ENCODE results near the gene PIRT.

PIRT gene

GRCh38 chr17:10799407-10799806 lies 38.5 kb downstream of the PIRT start:
- no peak for DNase-seq (ENCODE audit: low read depth)
- TF ChIP-seq, protein P1, sequence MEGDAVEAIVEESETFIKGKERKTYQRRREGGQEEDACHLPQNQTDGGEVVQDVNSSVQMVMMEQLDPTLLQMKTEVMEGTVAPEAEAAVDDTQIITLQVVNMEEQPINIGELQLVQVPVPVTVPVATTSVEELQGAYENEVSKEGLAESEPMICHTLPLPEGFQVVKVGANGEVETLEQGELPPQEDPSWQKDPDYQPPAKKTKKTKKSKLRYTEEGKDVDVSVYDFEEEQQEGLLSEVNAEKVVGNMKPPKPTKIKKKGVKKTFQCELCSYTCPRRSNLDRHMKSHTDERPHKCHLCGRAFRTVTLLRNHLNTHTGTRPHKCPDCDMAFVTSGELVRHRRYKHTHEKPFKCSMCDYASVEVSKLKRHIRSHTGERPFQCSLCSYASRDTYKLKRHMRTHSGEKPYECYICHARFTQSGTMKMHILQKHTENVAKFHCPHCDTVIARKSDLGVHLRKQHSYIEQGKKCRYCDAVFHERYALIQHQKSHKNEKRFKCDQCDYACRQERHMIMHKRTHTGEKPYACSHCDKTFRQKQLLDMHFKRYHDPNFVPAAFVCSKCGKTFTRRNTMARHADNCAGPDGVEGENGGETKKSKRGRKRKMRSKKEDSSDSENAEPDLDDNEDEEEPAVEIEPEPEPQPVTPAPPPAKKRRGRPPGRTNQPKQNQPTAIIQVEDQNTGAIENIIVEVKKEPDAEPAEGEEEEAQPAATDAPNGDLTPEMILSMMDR (IDR thresholded peaks at IDR 0.05; ENCODE audit: low read length, missing control alignments) = no peak
- no peak overlapping the region for H3K4me3 ChIP-seq (replicated peaks; ENCODE audit: low read depth, low read length)

- DNase-seq (ENCODE audit: low read depth) = no peak
- TF ChIP-seq, protein P1 (IDR thresholded peaks at IDR 0.05; ENCODE audit: low read length, missing control alignments) = no peak
- no peak overlapping the region for H3K4me3 ChIP-seq (replicated peaks; ENCODE audit: low read depth, low read length)
Observed at GRCh38 chr17:10798910-10799309, 39.0 kb downstream of the PIRT start.

- TF ChIP-seq, protein P1 (IDR thresholded peaks at IDR 0.05; ENCODE audit: low read length, missing control alignments) = no peak
- no peak for DNase-seq (ENCODE audit: low read depth)
- H3K4me3 ChIP-seq (replicated peaks; ENCODE audit: low read depth, low read length) = no peak overlapping the region
Observed at GRCh38 chr17:10798332-10798749, 39.5 kb downstream of the PIRT start.

GRCh38 chr17:10797476-10798328 lies 40.2 kb downstream of the PIRT start:
- TF ChIP-seq, protein P1 (IDR thresholded peaks at IDR 0.05; ENCODE audit: low read length, missing control alignments) = no peak
- no peak for DNase-seq (ENCODE audit: low read depth)
- H3K4me3 ChIP-seq (replicated peaks; ENCODE audit: low read depth, low read length) = no peak overlapping the region

DNA sequence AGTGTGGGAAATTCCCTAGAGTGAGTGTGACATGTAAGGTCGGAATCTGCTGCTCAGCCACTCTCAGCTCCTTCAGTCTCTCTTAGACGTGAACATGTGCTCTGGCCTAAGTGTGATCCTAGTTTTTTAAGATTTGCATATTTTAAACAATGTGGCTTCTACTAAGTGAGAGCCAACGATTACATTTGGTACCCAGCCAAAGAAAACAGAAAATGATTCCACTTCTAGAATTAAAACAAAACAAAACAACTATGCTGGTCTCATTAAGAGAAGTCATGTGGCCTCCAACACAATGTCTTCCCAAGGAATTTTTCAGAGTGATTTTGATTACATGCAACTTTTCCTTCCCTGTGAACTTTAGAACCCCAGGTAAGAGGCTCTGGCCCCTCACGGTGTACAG lies 44.1 kb downstream of the PIRT start:
- no peak overlapping the region for H3K4me3 ChIP-seq (replicated peaks; ENCODE audit: low read depth, low read length)
- TF ChIP-seq, protein P1 (IDR thresholded peaks at IDR 0.05; ENCODE audit: low read length, missing control alignments) = no peak

DNA sequence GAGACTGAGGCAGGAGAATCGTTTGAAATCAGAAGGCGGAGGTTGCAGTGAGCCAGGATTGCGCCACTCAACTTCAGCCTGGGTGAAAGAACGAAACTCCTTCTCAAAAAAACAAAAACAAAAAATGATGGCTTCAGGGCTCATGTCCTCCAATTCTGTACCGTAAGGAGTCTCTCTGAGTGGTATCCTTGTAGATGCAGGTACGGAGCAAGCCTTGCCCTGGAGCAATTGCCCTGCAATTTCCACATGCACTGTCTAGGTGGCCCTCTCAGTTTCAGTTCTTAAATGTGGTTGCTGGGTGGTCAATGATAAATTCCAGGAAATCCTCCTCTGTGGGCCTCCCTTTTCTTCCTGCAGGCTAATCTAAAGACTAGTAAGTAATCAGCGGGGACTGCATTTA lies 44.6 kb downstream of the PIRT start:
- TF ChIP-seq, protein P1 (IDR thresholded peaks at IDR 0.05; ENCODE audit: low read length, missing control alignments) = no peak

More for the DNA sequence above, 44.1 kb downstream of the PIRT start:
- DNase-seq (ENCODE audit: low read depth) = no peak

DNA sequence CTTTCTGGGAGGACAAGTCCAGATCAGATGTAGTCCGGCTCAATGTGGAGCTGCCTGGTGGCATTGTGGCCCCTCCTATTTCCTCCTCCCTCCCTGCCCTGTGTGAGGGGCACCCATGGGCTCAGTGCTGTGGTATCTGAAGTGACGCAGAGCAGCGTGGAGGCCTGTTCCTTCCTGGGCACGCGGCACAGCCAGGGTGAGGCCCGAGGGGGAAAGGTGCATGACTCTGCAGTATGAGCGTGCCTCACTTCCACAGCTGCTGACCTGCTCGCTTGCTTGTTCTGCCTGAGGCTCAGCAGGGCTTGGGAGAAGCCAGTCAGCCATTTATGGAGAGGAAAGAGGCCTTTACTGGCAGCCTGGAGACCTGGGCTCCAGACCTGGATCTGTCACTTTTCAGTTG lies 45.7 kb downstream of the PIRT start:
- H3K4me3 ChIP-seq (replicated peaks; ENCODE audit: low read depth, low read length) = no peak overlapping the region
- no peak for DNase-seq (ENCODE audit: low read depth)
- TF ChIP-seq, protein P1 (IDR thresholded peaks at IDR 0.05; ENCODE audit: low read length, missing control alignments) = no peak

More for the DNA sequence above, 44.6 kb downstream of the PIRT start:
- no peak overlapping the region for H3K4me3 ChIP-seq (replicated peaks; ENCODE audit: low read depth, low read length)
- no peak for DNase-seq (ENCODE audit: low read depth)
